Smooth muscle cell (in vitro differentiated cells): ENCODE results near the gene SLX4IP. TPM values are rescaled to one million over a fixed set of nuclear protein-coding genes. Genes with fewer than 3 reads are reported as not detected.
A peak's percentile ranks its signal among the peaks of the same experiment; 100 is the strongest.
"Not testable (repeated sequence)": the region's sequence is repeated elsewhere in the genome, so short reads cannot be mapped to it uniquely, and the experiment has no call there.

ENCODE experiments used
- DNase-seq: peaks from one replicate; lab custom pipeline; 2025; ENCODE audit not compliant: unreplicated experiment; lab: John Stamatoyannopoulos, UW
- H2AFZ ChIP-seq: fragments of 200-600 bp; sonication (generic); 2 replicates; pipeline ENCODE4 v1.6.0; 2016; ENCODE audit warnings: antibody characterized with exemption, low read depth, mild to moderate bottlenecking
- H3F3A ChIP-seq: fragments of 200-600 bp; sonication (generic); 2 replicates; pipeline ENCODE4 v1.6.0; 2017; ENCODE audit warnings: antibody characterized with exemption, low read depth
- H3K27ac ChIP-seq: fragments of 200-600 bp; sonication (generic); 2 replicates; pipeline ENCODE4 v1.5.1; 2016; ENCODE audit warnings: low read depth, mild to moderate bottlenecking
- H3K27me3 ChIP-seq: fragments of 200-600 bp; sonication (generic); 2 replicates; pipeline ENCODE4 v1.6.1; 2016; ENCODE audit warnings: low read depth, mild to moderate bottlenecking
- H3K36me3 ChIP-seq: fragments of 200-600 bp; sonication (generic); 2 replicates; pipeline ENCODE4 v1.5.1; 2016; ENCODE audit warnings: low read depth
- H3K4me1 ChIP-seq: fragments of 200-600 bp; sonication (generic); 2 replicates; pipeline ENCODE4 v1.5.1; 2016; ENCODE audit warnings: low read depth
- H3K4me2 ChIP-seq: fragments of 200-600 bp; sonication (generic); 2 replicates; pipeline ENCODE4 v1.6.0; 2016; ENCODE audit warnings: mild to moderate bottlenecking
- H3K4me3 ChIP-seq: fragments of 200-600 bp; sonication (generic); 2 replicates; pipeline ENCODE4 v1.5.1; 2016; ENCODE audit warnings: mild to moderate bottlenecking
- H3K79me2 ChIP-seq: fragments of 200-600 bp; sonication (generic); 2 replicates; pipeline ENCODE4 v1.6.0; 2016; ENCODE audit warnings: low read depth, mild to moderate bottlenecking
- H3K9ac ChIP-seq: fragments of 200-600 bp; sonication (generic); 2 replicates; pipeline ENCODE4 v1.6.0; 2016; ENCODE audit warnings: low read depth
- H3K9me3 ChIP-seq: fragments of 200-600 bp; sonication (generic); replicated peaks from 2 replicates; pipeline ENCODE4 v1.5.1; 2016; ENCODE audit warnings: low read depth
- H4K20me1 ChIP-seq: fragments of 200-600 bp; sonication (generic); 2 replicates; pipeline ENCODE4 v1.6.0; 2016; ENCODE audit warnings: low read depth
- CTCF ChIP-seq: fragments of 200-600 bp; sonication (generic); IDR thresholded peaks from 2 replicates; pipeline ENCODE4 v1.5.1; 2017; ENCODE audit warnings: borderline replicate concordance, mild to moderate bottlenecking, antibody characterized with exemption; ENCODE audit not compliant: insufficient read depth, poor library complexity, severe bottlenecking
- WGBS: methylation state at CpG from one replicate; pipeline ENCODE4 v1.1.7; 2016; ENCODE audit warnings: low lambda C conversion rate; 5-methylcytosine and 5-hydroxymethylcytosine counted together
- polyA plus RNA-seq: library from polyadenylated mRNA; unstranded; fragments of >200 nt; fragmentation: Nextera tagmentation; extraction: Ambion mirVana; gene quantifications from 2 replicates; pipeline ENCODE4 v1.2.1, GENCODE V29; 2016
- total RNA-seq: library from RNA; depleted of rRNA; stranded (reverse); fragments of >200 nt; gene quantifications from 2 replicates; pipeline ENCODE4 v1.2.3, GENCODE V29; 2014

Gene SLX4IP
- total and polyA plus RNA-seq, 2 experiments from 2014 or later = 1.2 to 6.2 TPM

- Histone ChIP-seq H3K4me3 (no peak overlapping the region), H3K27ac (no peak overlapping the region), H3K4me1 (peaks cover 23% of the 10 kb centered on the region), H3K79me2 (no peaks in the 10 kb centered on the region), H3K9ac (no peak overlapping the region), H3K36me3 (no peaks in the 10 kb centered on the region), H3F3A (no peaks in the 10 kb centered on the region), H3K4me2 (no peak overlapping the region), H4K20me1 (no peaks in the 10 kb centered on the region), H3K9me3 (no peaks in the 10 kb centered on the region), H3K27me3 (no peaks in the 10 kb centered on the region), H2AFZ (no peak overlapping the region)
- no peak for TF ChIP-seq CTCF
- WGBS = 100% methylated on average over 3 of the region's 3 CpGs
- DNase-seq = no peak
These were observed 181.1 kb downstream of the SLX4IP start for GRCh38 chr20:10616212-10616611.

- 93% methylated on average over 4 of the region's 4 CpGs for WGBS
- H3K79me2 ChIP-seq, H3K4me3 ChIP-seq, H3K36me3 ChIP-seq, H3K4me2 ChIP-seq, H3K27ac ChIP-seq, H3K27me3 ChIP-seq, H4K20me1 ChIP-seq, H3K9ac ChIP-seq, DNase-seq, H3K9me3 ChIP-seq, H2AFZ ChIP-seq: not testable (repeated sequence)
- Histone ChIP-seq H3F3A (peaks cover 11% of the 10 kb centered on the region), H3K4me1 (peaks cover 36% of the 10 kb centered on the region)
These were observed 182.5 kb downstream of the SLX4IP start for GRCh38 chr20:10617549-10618133.

GRCh38 chr20:10618611-10619245 lies 183.6 kb downstream of the SLX4IP start:
- Histone ChIP-seq H4K20me1 (no peaks in the 10 kb centered on the region), H3K4me1 (peaks cover 40% of the 10 kb centered on the region), H3K36me3 (no peaks in the 10 kb centered on the region), H3K9ac (no peak overlapping the region), H3K4me3 (no peak overlapping the region), H3F3A (peaks cover 19% of the 10 kb centered on the region), H3K27me3 (no peaks in the 10 kb centered on the region), H3K4me2 (peak overlapping the region; percentile 67), H3K27ac (peak overlapping the region; percentile 80), H2AFZ (no peak overlapping the region), H3K79me2 (no peaks in the 10 kb centered on the region), H3K9me3 (no peaks in the 10 kb centered on the region)
- TF ChIP-seq CTCF = no peak
- 52% methylated on average over 6 of the region's 6 CpGs for WGBS
- no peak for DNase-seq

GRCh38 chr20:10619427-10619826 lies 184.3 kb downstream of the SLX4IP start:
- DNase-seq = no peak
- H3K36me3 ChIP-seq = no peaks in the 10 kb centered on the region
- no peaks in the 10 kb centered on the region for H3K9me3 ChIP-seq
- peaks cover 25% of the 10 kb centered on the region for H3F3A ChIP-seq
- H2AFZ ChIP-seq = no peak overlapping the region
- peaks cover 40% of the 10 kb centered on the region for H3K4me1 ChIP-seq
- no peaks in the 10 kb centered on the region for H3K27me3 ChIP-seq
- H3K27ac ChIP-seq = peak overlapping the region; percentile 80
- H3K79me2 ChIP-seq = no peaks in the 10 kb centered on the region
- WGBS = 5% methylated on average over 3 of the region's 3 CpGs
- H3K4me2 ChIP-seq = peak overlapping the region; percentile 67
- peak overlapping the region; percentile 31 for H3K9ac ChIP-seq
- no peak for TF ChIP-seq CTCF
- no peaks in the 10 kb centered on the region for H4K20me1 ChIP-seq
- no peak overlapping the region for H3K4me3 ChIP-seq
